ENCODE measurements around the gene DHX58. TPM values are rescaled to one million over a fixed set of nuclear protein-coding genes. Genes with fewer than 3 reads are reported as not detected.
A peak's percentile ranks its signal among the peaks of the same experiment; 100 is the strongest.

The DHX58 gene
- total and polyA plus RNA-seq, 4 experiments from 2014 or later, result 11.9 to 43.3 (median 30.5) TPM

DNA sequence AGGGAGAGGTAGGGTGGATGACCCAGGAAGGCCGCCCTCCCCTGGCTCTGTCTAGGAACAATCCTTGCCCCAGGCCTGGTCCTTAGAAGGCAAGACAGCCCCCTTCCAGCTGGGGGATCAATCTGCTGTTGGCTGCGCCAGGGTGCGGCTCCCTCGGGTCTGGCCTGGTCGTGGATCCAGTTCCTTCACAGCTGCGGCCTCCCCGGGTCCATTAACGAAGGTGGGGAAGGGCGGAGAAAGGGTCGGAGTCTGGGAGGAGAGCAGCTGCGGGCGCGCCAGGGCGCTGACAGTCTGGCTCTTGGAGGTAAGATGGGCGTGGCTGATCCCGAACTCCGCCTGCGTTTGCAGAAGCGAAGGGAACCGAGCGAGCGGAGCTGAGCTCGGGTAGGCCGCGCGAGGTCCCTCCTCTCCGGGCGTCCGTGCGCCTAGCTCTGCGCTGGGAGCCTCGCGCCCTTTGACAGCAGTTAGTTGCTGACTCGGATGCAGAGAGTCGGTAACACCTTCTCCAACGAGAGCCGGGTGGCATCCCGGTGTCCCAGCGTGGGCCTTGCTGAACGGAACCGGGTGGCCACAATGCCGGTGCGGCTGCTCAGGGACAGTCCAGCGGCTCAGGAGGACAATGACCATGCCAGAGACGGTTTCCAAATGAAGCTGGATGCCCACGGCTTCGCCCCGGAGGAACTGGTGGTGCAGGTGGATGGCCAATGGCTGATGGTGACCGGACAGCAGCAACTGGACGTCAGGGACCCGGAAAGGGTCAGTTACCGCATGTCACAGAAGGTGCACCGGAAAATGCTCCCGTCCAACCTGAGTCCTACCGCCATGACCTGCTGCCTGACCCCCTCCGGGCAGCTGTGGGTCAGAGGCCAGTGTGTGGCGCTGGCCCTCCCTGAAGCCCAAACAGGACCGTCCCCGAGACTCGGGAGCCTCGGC lies 10.1 kb upstream of the DHX58 start, which contains the start of gene HSPB9:
TSS of gene HSPB9 (plus strand) at position 434 of the 933 bp plus-strand sequence. CDS start at position 481, 47 bp downstream.
- Histone ChIP-seq H3K36me3 (ENCODE audit: insufficient read depth, low read length) (peaks cover 17% of the 10 kb centered on the region), H3K27me3 (ENCODE audit: insufficient read depth, low read length) (no peaks in the 10 kb centered on the region), H3K4me3 (ENCODE audit: low read length in 2 of 2) (no peak within 1 kb of the TSS), H3K9me3 (ENCODE audit: control insufficient read depth in 1 of 2, low read length in 2 of 2) (no peaks in the 10 kb centered on the region), H3K4me1 (ENCODE audit: insufficient read depth, low read length) (peaks cover 11% of the 10 kb centered on the region), H3K27ac (ENCODE audit: low read depth, low read length) (no peak within 1 kb of the TSS)
- ChIA-PET POLR2A (ENCODE audit: partially characterized antibody) (interaction anchor here (0.7 to 5.3 kb wide), 5 partner anchors 11 to 192 kb away, joined by 3 to 28 read pairs (median 5); partner anchors contain the start of genes DHX58, DNAJC7 and ODAD4), CTCF (ENCODE audit: partially characterized antibody) (interaction anchor here (7.0 to 8.1 kb wide), 2 partner anchors 56 to 103 kb away, joined by 58 to 124 read pairs; partner anchors contain the start of genes DNAJC7 and NKIRAS2)
- intact Hi-C loops (cut with micrococcal nuclease), result no loop called here
- no peak for DNase-seq
- Mint-ChIP-seq H3K9me3 (no peaks in the 10 kb centered on the region), H3K4me1 (peaks cover 9 to 27% (median 18%) of the 10 kb centered on the region in 4 donors), H3K27me3 (no peaks in the 10 kb centered on the region), H3K4me3 (peak within 1 kb of the TSS in 6 of 8 donors; percentile 31 to 81 (median 64)), H3K27ac (peak within 1 kb of the TSS in 3 of 7 donors; percentile 22 to 62 (median 45)), H3K36me3 (peaks cover 20 to 32% of the 10 kb centered on the region in 2 donors)

DNA sequence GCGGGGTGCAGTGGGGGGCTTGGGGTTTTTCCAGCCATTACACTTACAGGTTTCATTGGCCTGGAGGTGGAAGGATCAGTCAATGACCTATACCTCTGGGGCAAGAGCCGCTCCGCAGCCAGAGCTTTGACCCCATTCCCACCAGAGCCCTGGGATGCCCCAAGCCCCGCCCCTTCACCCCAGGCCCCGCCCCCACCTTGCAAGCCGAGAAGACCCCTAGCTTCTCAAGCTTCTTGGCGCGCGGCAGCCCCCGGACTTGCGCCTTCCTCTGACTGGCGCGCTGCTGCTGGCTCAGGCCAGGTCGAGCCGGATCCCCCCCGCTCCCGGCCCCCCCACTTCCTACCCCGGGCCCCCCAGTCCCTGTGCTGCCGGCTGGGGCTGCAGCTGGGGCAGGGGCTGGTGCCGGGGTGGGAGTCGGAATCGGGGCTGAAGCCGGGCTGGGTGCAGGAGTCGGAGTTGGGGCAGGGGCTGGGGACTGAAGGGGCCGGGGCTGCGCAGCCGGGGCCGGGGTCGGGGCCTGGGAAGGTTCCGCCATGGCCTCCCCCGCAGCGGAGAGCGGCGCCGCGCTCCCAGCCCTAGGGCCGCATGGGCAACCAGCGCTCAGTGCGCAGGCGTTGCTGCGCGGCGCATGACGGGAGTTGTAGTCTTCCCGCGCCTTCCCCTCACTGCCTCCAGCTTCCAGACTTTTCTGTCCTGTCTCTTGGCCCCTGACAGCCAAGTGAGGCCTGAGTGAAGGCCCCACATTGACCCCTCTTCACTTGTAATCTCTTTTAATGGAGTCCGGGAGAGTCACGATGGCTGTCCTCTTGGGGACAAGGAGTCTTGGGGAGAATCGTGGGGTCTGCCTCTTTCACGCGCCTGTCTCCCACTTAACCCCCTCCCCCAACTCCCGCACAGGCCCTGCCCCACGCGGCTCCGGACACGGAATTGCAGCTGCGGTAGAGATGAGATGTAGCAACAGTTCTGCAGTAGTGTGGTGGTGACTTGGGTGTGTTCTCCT lies 8.6 kb upstream of the DHX58 start, which contains the start of gene KAT2A:
TSS of gene KAT2A (minus strand) at position 598 of the 1,000 bp plus-strand sequence. CDS start at position 535, 63 bp downstream.
- H3K4me1 Mint-ChIP-seq, result peaks cover 13 to 34% (median 23%) of the 10 kb centered on the region in 4 donors
- H3K4me3 ChIP-seq (ENCODE audit: low read length in 2 of 2), result peak within 1 kb of the TSS in 1 of 2 donors; percentile 43
- H3K4me3 Mint-ChIP-seq, result peak within 1 kb of the TSS; percentile 72 to 82 (median 77)
- H3K27me3 Mint-ChIP-seq, result no peaks in the 10 kb centered on the region
- H3K4me1 ChIP-seq (ENCODE audit: insufficient read depth, low read length), result peaks cover 11% of the 10 kb centered on the region
- H3K27me3 ChIP-seq (ENCODE audit: insufficient read depth, low read length), result no peaks in the 10 kb centered on the region
- ChIA-PET POLR2A (ENCODE audit: partially characterized antibody) (interaction anchor here (0.6 to 5.3 kb wide), 12 partner anchors 8 to 267 kb away, joined by 3 to 28 read pairs (median 4); partner anchors contain the start of genes CNP, DHX58, DNAJC7 and NKIRAS2), CTCF (ENCODE audit: partially characterized antibody) (interaction anchor here (0.9 to 8.1 kb wide), 11 partner anchors 13 to 158 kb away, joined by 3 to 124 read pairs (median 6); partner anchors contain the start of genes CNP, DNAJC7 and NKIRAS2)
- DNase-seq, result peak; percentile 61 to 71 (median 68)
- H3K9me3 Mint-ChIP-seq, result no peaks in the 10 kb centered on the region
- intact Hi-C loops (cut with micrococcal nuclease), result loop anchor here (2.0 kb wide), 1 partner anchor 286 kb away; no protein-coding TSS in a partner anchor
- H3K9me3 ChIP-seq (ENCODE audit: control insufficient read depth in 1 of 2, low read length in 2 of 2), result no peaks in the 10 kb centered on the region
- peaks cover 10% of the 10 kb centered on the region for H3K36me3 ChIP-seq (ENCODE audit: insufficient read depth, low read length)
- peak within 1 kb of the TSS in 6 of 7 donors; percentile 19 to 81 (median 67) for H3K27ac Mint-ChIP-seq
- peak within 1 kb of the TSS; percentile 49 for H3K27ac ChIP-seq (ENCODE audit: low read depth, low read length)
- peaks cover 17 to 26% of the 10 kb centered on the region in 2 donors for H3K36me3 Mint-ChIP-seq

GRCh38 chr17:42120161-42120769 lies 7.8 kb upstream of the DHX58 start:
- Mint-ChIP-seq H3K4me3 (peak overlapping the region; percentile 71 to 82 (median 76)), H3K36me3 (peaks cover 9 to 18% of the 10 kb centered on the region in 2 donors), H3K27me3 (no peaks in the 10 kb centered on the region), H3K9me3 (no peaks in the 10 kb centered on the region), H3K27ac (peak overlapping the region in 3 of 7 donors; percentile 19 to 79 (median 22)), H3K4me1 (peaks cover 15 to 40% (median 24%) of the 10 kb centered on the region in 4 donors)
- Histone ChIP-seq H3K36me3 (ENCODE audit: insufficient read depth, low read length) (peaks cover 2% of the 10 kb centered on the region), H3K4me3 (ENCODE audit: low read length in 2 of 2) (peak overlapping the region in 1 of 2 donors; percentile 43), H3K9me3 (ENCODE audit: control insufficient read depth in 1 of 2, low read length in 2 of 2) (no peaks in the 10 kb centered on the region), H3K27me3 (ENCODE audit: insufficient read depth, low read length) (no peaks in the 10 kb centered on the region), H3K4me1 (ENCODE audit: insufficient read depth, low read length) (peaks cover 11% of the 10 kb centered on the region), H3K27ac (ENCODE audit: low read depth, low read length) (peak overlapping the region; percentile 49)
- ChIA-PET CTCF (ENCODE audit: partially characterized antibody) (interaction anchor here (1.2 to 8.1 kb wide), 12 partner anchors 12 to 157 kb away, joined by 3 to 124 read pairs (median 6); partner anchors contain the start of genes CNP, DNAJC7 and NKIRAS2), POLR2A (ENCODE audit: partially characterized antibody) (interaction anchor here (0.6 to 5.3 kb wide), 9 partner anchors 8 to 268 kb away, joined by 3 to 28 read pairs (median 5); partner anchors contain the start of genes CNP, DHX58, DNAJC7 and NKIRAS2)
- intact Hi-C loops (cut with micrococcal nuclease), result loop anchor here (2.0 kb wide), 1 partner anchor 287 kb away; no protein-coding TSS in a partner anchor
- no peak for DNase-seq

DNA sequence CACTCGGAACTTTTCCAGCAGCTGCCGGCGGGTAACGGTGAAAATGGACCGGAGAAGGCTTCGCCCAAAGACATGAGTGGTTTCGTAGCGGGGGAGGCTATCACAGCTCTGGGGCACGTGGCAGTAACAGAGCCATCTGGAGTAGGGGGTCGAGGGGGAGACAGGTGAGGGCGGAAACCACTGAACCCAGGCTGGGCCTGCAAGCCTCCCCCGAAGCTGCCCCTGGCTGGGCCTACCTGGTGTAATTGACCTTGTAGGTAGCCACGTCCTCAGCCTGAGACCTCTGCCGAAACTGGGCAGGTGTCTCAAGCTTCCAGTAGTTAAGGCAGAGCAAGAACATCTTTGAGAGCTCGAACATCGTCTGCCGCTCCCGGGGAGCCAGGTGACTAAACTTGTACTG lies 6.8 kb upstream of the DHX58 start:
- H3K4me1 Mint-ChIP-seq, result peaks cover 12 to 43% (median 24%) of the 10 kb centered on the region in 4 donors
- no peaks in the 10 kb centered on the region for H3K27me3 ChIP-seq (ENCODE audit: insufficient read depth, low read length)
- DNase-seq, result no peak
- peak overlapping the region in 2 of 7 donors; percentile 22 to 23 for H3K27ac Mint-ChIP-seq
- H3K4me1 ChIP-seq (ENCODE audit: insufficient read depth, low read length), result peaks cover 11% of the 10 kb centered on the region
- H3K36me3 ChIP-seq (ENCODE audit: insufficient read depth, low read length), result no peaks in the 10 kb centered on the region
- H3K9me3 Mint-ChIP-seq, result no peaks in the 10 kb centered on the region
- H3K4me3 ChIP-seq (ENCODE audit: low read length in 2 of 2), result no peak overlapping the region
- no peak overlapping the region for H3K27ac ChIP-seq (ENCODE audit: low read depth, low read length)
- H3K27me3 Mint-ChIP-seq, result no peaks in the 10 kb centered on the region
- ChIA-PET POLR2A (ENCODE audit: partially characterized antibody) (interaction anchor here (0.8 to 5.3 kb wide), 2 partner anchors 10 to 103 kb away, joined by 4 to 28 read pairs; partner anchors contain the start of gene DNAJC7), CTCF (ENCODE audit: partially characterized antibody) (interaction anchor here (1.2 to 8.1 kb wide), 13 partner anchors 11 to 156 kb away, joined by 3 to 124 read pairs (median 6); partner anchors contain the start of genes CNP, DNAJC7 and NKIRAS2)
- no peaks in the 10 kb centered on the region for H3K9me3 ChIP-seq (ENCODE audit: control insufficient read depth in 1 of 2, low read length in 2 of 2)
- intact Hi-C loops (cut with micrococcal nuclease), result loop anchor here (5.0 kb wide), 1 partner anchor 63 kb away; the partner anchor contains the start of gene KCNH4
- H3K36me3 Mint-ChIP-seq, result peaks cover 8 to 9% of the 10 kb centered on the region in 2 donors
- H3K4me3 Mint-ChIP-seq, result peak overlapping the region in 4 of 8 donors; percentile 13 to 59 (median 44)

DNA sequence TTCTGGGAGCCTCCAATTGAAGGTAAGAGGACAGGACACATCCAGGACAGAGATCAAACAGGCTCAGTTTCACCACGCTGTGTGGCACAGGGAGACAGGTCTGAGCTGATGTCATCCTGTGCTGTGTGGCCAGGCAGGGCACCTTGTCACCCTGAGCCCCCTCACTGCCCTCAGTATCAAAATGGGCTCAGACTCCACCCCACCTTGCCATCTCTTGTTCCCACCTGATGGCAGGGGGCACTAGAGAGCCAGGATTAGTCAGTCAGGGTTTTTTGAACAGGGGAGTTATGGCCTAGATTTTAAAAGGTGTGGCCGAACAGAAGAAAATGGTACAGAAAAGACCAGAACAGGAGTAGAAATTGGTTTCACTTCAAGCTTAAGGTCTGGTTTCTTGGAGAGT lies 6.0 kb upstream of the DHX58 start:
- H3K27ac ChIP-seq (ENCODE audit: low read depth, low read length), result no peak overlapping the region
- intact Hi-C loops (cut with micrococcal nuclease), result loop anchor here (5.0 kb wide), 1 partner anchor 64 kb away; the partner anchor contains the start of gene KCNH4
- Mint-ChIP-seq H3K4me1 (peaks cover 12 to 43% (median 25%) of the 10 kb centered on the region in 4 donors), H3K27ac (peak overlapping the region in 3 of 7 donors; percentile 22 to 53 (median 47)), H3K9me3 (no peaks in the 10 kb centered on the region), H3K36me3 (peaks cover 7 to 8% of the 10 kb centered on the region in 2 donors), H3K4me3 (peak overlapping the region in 7 of 8 donors; percentile 15 to 61 (median 37)), H3K27me3 (no peaks in the 10 kb centered on the region)
- no peaks in the 10 kb centered on the region for H3K36me3 ChIP-seq (ENCODE audit: insufficient read depth, low read length)
- DNase-seq, result peak; percentile 30 to 43 (median 33)
- CTCF ChIA-PET (ENCODE audit: partially characterized antibody), result interaction anchor here (0.7 to 8.1 kb wide), 8 partner anchors 18 to 155 kb away, joined by 3 to 124 read pairs (median 12); partner anchors contain the start of genes CNP, DNAJC7 and NKIRAS2
- no peak overlapping the region for H3K4me3 ChIP-seq (ENCODE audit: low read length in 2 of 2)
- H3K27me3 ChIP-seq (ENCODE audit: insufficient read depth, low read length), result no peaks in the 10 kb centered on the region
- POLR2A ChIA-PET (ENCODE audit: partially characterized antibody), result interaction anchor here (5.3 kb wide), 1 partner anchor 102 kb away, joined by 28 read pairs; the partner anchor contains the start of gene DNAJC7
- H3K9me3 ChIP-seq (ENCODE audit: control insufficient read depth in 1 of 2, low read length in 2 of 2), result no peaks in the 10 kb centered on the region
- peaks cover 11% of the 10 kb centered on the region for H3K4me1 ChIP-seq (ENCODE audit: insufficient read depth, low read length)
